Stimulated activated CD4-positive, alpha-beta T cell treated with anti-CD3 and anti-CD28 coated beads, Interleukin-4, amount 100 ng/mL, for 1 hour (primary cell): Measurements from ENCODE around the gene NAA40.
"Not testable (repeated sequence)": the region's sequence is repeated elsewhere in the genome, so short reads cannot be mapped to it uniquely, and the experiment has no call there.

ENCODE experiments used
- DNase-seq: peaks from one replicate; pipeline ENCODE4 v3.0.0-alpha.2; 2020

NAA40 gene

DNA sequence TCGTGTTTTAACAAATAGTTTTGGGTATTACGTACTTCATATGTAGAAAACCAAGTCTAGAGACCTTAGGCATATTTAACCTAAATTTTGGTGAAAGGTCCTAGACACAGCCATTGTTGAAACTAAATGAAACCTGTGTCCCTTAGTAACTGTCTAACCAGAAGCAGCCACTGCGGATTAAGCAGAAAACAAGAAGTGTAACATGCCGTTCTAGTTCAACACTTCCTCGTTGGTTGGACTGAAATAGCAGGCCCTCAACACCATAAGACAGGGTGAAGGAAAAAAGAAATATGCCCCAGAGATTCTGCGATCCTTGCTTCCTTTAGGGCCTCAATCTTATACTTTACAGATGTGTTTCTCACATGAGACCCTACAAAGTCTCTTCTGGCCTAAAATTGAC lies 2.0 kb downstream of the NAA40 start:
- DNase-seq = no peak

DNA sequence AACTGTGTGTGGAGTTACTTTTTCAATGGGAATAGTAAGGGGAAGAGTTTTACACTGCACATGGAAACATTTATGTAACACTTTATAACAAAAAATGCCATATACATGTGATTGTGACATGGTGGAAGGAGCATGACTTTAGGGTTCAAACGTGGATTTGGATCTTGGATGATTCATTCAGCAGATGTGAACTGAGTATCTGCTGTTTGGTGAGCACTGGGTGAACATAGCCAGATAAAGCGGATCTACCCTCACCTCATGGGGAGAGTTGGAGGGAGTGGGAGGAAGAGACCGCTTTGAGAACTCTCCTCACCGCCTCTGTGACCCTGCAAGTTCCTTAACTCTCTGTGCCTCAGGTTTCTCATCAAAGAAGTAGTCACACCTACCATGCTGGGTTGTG lies 3.1 kb downstream of the NAA40 start:
- no peak for DNase-seq

- DNase-seq = no peak
Measured at GRCh38 chr11:63942803-63943202, 4.0 kb downstream of the NAA40 start.

DNA sequence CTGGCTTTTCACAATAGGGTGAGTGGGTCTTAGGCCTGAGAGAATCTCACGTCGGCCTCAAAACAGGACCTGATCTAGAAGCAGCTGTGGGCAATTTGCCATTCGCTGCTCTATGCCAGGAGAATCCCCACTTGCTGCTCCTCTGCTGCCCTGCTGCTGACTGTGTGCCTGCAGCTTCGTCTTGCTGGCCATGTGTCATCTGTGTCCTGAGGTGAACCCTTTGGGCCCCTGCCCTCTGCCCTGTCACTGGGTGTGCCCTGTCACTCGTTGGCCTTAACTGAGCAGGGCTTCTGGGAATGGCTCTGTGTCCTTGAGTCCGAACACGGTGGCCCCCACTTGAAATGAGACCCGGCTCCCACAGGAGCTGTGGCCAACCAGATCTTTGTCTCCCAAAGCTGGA lies 6.2 kb downstream of the NAA40 start:
- DNase-seq = no peak

- peak; percentile 55 for DNase-seq
Measured at GRCh38 chr11:63945477-63946163, 6.8 kb downstream of the NAA40 start.

DNA sequence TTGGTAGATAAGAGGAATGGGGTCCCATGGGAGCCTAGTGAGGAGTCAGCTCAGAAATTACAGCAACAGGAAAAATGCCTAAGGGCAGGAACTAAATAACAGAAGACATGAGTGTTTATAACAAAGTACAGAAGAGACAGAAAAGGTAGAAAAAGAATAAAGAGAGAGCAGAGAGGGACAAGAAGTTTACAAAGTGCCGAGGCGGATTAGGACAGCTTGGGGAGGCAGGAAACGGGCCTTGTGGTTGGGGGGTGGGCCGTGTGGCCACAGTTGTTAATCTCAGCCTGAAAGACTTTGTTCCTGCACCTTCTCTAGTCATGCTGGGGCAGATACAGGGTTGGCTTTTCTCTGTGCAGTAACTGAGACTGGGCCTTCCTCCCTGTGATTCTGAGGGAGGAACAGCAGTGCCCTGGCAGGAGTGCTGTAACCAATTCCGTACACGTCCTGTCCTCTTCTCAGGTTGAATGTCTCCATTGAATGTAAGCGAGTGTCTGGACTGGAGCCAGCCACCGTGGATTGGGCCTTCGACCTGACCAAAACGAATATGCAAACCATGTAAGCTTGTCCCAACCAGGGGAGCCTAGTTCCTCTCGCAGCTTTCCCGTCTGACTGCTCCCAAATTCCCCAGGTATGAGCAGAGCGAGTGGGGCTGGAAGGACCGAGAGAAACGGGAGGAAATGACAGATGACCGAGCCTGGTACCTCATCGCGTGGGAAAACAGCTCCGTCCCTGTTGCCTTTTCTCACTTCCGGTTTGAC lies 13.2 kb downstream of the NAA40 start:
- no peak for DNase-seq

DNA sequence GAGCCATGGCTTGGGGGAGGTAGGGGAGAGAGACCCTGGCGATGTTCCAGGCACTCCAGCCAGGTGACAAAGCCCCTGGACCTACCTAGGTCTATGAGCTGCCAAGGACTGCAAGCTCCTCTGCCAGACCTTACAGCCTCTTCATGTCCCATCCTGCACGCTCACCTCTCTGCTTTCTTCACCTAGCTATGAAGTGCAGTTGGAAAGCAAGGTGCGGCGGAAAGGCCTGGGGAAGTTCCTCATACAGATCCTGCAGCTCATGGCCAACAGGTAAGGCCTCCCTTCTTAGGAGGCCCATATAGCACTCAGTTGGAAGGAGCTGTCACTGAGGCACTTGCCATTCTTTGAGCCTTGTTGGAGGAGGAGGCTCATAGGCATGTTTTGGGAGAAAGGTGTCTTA lies 13.8 kb downstream of the NAA40 start:
- no peak for DNase-seq

DNA sequence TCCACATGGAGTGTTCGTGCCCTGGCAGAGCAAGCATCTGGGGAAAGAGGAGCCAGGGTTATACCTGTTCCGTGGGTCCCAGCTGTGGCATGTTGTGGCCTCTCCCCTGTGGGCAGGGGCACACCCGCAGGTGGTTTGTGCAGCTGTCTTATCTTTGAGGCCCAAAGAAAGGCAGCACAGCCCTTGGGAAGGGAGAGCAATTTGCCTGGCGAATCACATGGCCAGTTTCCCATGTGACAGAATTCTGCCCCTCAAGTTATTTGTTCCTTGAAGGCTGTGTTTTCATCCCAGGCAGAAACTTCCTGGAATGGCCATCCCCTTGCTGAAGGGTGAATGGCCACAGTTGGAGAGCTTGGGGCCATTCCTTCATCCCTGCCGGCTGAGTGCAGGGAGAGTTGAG lies 19.2 kb downstream of the NAA40 start:
- no peak for DNase-seq

- no peak for DNase-seq
Measured at GRCh38 chr11:63961608-63962412, 23.0 kb downstream of the NAA40 start.

DNA sequence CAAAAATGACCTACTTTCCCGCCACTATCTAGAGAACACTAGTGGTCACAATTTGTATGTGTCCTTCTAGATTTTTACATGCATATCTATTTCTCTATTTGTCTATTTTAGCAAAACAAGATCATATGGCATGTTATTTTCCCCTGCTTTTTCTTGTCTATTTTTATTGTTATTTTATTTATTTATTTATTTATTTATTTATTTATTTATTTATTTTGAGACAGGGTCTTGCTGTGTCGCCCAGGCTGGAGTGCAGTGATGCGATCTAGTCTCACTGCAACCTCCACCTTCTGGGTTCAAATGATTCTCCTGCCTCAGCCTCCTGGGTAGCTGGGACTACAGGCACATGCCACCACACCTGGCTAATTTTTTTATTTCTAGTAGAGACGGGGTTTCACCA lies 25.1 kb downstream of the NAA40 start:
- not testable (repeated sequence) for DNase-seq

DNA sequence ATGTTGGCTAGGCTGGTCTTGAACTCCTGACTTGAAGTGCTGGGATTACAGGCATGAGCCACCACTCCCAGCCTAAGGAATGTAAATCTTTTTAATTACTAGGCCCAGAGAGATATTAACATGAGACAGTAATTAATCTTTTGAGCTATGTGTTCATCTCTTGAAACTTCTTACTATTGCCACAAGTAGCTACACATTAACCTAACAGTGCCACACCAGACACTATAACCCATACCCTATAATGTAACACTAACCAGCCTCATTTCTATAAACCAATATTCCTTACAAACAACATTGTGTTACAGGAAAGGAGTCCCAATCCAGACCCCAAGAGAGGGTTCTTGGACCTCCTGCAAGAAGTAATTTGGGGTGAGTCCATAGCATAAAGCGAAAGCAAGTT lies 27.6 kb downstream of the NAA40 start:
- no peak for DNase-seq

DNA sequence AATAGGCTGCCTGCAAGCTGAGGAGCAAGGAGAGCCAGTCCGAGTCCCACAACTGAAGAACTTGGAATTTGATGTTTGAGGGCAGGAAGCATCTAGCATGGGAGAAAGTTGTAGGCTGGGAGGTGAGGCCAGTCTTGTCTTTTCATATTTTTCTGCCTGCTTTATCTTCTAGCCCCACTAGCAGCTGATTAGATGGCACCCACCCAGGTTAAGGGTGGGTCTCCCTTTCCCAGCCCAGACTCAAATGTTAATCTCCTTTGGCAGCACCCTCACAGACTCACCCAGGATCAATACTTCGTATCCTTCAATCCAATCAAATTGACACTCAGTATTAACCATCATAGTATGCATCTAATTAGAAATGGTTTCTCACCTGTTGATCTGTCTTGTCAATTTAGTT lies 30.7 kb downstream of the NAA40 start:
- no peak for DNase-seq

DNA sequence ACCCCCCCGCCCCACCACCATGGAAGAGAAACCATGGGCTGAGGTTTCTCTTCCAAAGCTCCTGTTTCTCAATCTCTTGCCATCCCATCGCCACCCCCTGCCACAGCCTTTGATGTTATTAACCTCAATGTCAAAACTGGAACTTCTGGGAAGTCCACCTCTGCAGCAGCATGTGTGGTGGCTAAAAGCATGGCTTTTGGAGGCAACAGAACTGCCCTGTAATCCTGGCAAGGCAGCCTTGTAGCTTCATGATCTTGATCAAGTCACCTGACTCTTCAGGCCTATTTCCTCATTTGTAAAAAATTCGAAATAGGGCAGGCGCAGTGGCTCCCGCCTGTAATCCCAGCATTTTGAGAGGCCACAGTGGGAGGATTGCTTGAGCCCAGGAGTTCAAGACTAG lies 32.1 kb downstream of the NAA40 start:
- no peak for DNase-seq

- not testable (repeated sequence) for DNase-seq
Measured at GRCh38 chr11:63973912-63974258, 35.1 kb downstream of the NAA40 start.

DNA sequence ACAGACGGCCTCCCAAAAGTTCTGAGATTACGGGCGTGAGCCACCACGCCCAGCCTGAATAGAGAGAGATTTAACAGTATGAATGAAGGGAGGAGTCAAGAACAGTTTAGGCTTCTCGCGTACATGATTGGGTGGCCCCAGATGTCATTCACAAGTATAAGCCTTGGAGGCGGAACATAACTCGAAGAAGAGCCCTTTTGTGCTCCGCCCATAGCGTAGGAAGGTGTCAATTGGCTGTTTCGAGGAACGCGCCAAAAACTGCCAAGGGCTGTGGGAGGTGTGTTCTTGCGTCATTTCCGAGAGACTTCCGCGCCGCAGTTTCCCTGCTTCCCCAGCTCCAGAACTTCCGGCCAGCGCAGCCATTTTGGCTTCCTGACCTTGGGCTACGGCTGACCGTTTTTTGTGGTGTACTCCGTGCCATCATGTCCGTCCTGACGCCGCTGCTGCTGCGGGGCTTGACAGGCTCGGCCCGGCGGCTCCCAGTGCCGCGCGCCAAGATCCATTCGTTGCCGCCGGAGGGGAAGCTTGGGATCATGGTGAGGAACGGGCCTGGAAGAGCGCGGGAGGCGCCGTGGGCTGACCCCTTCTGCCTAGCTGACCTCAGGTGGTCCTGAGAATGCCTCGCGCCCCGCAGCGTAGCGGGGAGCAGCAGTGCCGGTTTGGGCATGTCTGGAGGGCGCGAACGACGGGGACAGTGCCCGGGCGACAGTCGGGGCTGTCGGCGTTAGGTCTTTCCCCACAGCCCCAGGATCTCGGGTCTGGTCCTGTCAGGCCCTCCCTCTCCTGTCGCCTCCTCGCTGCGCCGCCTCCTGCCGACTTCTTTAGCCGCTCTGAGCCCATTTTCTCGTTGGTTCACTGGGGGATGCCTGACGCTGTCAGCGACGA lies 35.7 kb downstream of the NAA40 start, which contains the start of gene COX8A:
COX8A (plus strand) TSS at position 362 of the 885 bp plus-strand sequence; CDS start at position 423, 61 bp downstream.
- DNase-seq = peak; percentile 89

GRCh38 chr11:63978551-63979239 lies 39.9 kb downstream of the NAA40 start:
- no peak for DNase-seq

- no peak for DNase-seq
Measured at GRCh38 chr11:63979426-63979825, 40.6 kb downstream of the NAA40 start.

DNA sequence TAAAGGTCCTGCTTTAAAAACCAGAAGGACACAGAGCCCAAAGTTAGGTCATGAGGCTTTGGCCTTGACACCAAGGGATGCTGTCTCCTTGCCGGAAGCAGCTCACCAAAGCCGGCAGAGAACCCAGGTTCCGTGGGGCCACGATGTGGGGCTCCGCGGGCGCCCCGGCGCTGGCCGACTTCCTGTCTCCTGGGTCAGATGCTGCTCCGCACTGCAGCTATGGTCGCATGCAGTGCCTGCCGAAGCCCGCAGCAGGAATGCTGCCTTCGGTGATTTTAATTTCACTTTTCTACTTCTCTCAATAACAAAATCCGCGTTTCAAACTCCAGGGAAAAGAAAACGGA lies 47.0 kb downstream of the NAA40 start:
- peak; percentile 69 for DNase-seq

DNA sequence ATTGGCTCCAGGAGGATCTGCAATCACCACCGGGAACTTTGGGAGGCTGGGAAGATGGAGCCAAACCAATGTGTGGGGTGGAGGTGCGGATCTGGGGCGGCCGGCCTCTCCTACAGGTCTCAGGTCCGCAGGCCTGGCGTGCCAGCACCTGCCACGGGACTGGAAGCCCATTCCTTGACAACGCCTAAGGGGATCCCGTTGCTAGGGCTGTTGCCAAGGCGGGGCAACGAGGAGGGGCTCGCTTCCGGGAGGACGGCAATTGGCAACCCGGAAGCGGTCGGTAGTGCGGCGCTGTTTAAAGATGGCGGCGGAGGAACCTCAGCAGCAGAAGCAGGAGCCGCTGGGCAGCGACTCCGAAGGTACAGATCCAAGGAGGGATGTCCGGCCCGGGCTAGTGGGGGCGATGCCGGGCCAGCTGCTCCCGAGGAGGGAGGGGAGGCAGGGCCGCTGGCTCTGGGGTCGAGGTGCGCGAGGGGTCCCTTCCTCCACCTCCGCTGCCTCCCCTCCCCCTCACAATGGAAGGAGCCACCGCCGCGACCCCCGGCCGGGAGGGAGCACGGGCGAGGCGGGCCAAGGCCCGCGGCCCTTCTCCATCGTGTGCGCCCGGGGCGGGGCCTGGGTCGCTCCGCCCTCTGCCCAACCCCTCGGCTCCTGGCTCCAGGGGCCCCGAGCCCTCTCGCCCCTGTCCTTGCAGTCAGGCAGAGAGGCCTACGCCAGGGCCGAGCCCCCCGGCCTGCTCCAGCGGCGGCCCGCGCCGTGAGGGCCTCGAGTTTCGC lies 47.5 kb downstream of the NAA40 start, which contains the start of gene OTUB1:
OTUB1 (plus strand) TSS at position 283 of the 776 bp plus-strand sequence; CDS start at position 302, 19 bp downstream.
- DNase-seq = peak; percentile 89

DNA sequence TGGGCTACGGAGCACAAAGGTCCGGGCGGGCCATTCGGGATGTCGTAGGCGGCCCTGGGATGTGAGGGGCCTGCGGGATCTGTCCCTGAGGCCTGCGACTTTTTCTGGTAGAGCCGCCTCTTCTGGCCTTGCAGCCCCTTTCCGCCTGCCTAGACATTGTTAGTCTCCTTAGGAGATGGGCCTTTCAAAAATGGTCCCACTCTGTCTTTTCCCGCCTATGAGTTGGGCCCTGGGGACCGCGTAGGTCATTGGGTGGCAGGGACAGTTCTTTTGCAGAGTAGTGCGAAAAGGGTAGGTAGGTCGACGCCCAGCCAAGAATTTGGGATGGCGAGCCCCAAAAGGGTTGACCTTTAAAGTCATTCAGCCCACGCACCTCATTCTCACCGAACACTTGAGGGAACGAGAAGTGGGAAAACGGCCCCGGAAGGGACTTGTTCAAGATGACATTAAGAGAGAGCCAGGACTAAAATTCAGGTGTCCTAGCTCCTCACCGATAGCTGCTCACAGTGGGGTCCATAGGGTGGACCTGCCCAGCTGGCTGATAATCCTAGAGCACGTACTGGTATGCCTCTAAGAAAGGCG lies 48.2 kb downstream of the NAA40 start:
- DNase-seq = no peak

DNA sequence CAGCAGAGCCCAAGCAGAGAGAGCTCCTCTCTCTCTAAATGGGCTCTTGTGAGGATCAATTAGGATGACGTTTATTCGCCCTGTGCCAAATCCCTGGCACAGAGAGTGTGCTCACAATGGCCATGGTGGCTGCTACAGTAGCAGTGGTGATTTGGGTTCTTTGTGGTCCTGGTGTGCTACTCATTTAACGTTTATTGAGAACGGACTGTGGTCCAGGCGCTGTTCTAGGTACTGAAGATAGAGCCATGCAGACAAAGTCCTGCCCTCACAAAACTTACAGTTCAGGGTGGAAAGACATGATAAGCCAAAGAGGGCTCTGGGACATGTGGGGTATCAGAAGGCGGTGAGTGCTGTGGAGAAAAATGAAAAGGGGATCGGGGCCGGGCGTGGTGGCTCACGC lies 52.8 kb downstream of the NAA40 start:
- no peak for DNase-seq
